GM12873 (cell line): ENCODE results near the gene ETFBKMT.

Experiments used
- TF ChIP-seq, protein P1 (sequence below): IDR thresholded peaks from 2 replicates; pipeline ENCODE4 v1.5.1; 2012; ENCODE audit warnings: low read depth, mild to moderate bottlenecking, moderate library complexity, low read length, control low read depth; ENCODE audit not compliant: insufficient read depth; ENCODE audit errors: missing control alignments

The ETFBKMT gene

DNA sequence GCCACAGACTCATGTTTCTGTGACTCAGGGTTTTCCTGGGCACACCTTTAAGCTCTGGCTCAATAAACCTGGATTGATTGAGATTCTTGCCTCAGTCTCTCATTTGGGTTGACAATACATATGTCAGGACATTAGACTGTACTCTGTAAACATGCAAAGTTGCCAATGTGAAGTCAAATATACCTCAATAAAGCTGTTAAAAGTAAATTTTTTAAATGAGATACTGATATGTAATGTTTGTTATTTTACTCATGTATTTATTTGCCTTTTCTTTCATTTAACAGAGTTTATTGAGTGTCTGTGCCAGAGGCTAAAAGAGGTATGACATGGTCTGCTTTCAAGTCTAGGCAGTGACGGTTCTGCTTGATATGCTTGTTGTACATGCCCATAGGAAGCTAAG lies 3.7 kb upstream of the ETFBKMT start:
- TF ChIP-seq, protein P1, sequence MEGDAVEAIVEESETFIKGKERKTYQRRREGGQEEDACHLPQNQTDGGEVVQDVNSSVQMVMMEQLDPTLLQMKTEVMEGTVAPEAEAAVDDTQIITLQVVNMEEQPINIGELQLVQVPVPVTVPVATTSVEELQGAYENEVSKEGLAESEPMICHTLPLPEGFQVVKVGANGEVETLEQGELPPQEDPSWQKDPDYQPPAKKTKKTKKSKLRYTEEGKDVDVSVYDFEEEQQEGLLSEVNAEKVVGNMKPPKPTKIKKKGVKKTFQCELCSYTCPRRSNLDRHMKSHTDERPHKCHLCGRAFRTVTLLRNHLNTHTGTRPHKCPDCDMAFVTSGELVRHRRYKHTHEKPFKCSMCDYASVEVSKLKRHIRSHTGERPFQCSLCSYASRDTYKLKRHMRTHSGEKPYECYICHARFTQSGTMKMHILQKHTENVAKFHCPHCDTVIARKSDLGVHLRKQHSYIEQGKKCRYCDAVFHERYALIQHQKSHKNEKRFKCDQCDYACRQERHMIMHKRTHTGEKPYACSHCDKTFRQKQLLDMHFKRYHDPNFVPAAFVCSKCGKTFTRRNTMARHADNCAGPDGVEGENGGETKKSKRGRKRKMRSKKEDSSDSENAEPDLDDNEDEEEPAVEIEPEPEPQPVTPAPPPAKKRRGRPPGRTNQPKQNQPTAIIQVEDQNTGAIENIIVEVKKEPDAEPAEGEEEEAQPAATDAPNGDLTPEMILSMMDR, result no peak

DNA sequence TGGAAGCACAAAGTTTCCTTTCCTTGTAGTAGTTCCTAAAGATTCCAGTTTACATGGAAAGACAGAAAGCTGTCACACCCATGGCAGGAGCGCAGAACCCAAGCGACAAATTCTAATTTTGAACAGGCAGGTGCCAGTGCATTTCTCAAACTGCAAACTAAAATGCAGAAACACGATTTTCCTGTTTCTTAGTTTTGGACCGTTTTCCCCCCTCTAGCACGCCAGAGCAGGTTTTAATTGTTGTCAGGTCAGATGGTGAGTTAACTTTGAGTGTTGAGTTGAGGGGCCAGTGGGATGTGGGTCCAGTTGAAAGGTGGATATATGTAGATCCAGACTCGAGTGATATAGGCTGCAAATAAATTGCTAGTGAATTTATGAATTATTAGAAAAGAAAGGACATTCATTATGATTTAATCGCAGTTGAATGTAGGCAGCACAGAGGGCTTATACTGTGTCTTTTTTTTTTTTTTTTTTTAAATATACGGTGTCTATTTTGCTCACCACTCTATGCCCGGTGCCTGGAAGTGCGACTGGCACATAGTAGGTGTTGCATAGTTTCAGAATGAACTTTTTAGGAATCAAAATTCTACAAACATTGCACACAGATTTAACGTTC lies 909 bp upstream of the ETFBKMT start:
- TF ChIP-seq, protein P1, result no peak

DNA sequence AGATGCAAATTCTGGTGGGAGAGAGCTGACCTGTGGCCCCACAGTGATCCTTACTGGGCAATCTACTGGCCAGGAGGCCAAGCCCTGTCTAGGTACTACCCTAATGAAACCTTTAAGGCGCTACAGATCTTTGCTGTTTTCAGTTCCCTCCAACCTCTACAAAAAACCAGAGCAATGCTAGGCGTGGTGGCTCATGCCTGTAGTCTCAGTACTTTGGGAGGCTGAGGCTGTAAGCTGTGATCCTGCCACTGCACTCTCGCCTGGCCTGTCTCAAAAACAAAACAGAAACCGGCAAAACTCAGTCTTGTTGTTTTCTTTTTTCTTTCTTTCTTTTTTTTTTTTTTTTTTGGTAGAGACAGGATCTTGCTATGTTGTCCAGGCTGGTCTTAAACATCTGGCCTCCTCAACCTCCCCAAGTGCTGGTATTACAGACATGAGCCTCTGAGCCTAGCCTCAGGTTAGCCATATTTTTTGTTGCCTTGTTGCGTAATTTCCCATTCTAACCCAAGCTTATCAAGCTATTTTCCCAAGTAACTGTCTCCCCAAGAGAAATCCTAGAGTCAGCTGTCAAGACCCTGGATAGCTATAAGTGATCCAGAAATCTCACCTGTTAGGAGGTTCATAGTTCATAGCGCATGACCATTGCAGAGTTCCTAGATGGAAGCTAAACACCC lies 2.8 kb downstream of the ETFBKMT start:
- TF ChIP-seq, protein P1, result no peak

DNA sequence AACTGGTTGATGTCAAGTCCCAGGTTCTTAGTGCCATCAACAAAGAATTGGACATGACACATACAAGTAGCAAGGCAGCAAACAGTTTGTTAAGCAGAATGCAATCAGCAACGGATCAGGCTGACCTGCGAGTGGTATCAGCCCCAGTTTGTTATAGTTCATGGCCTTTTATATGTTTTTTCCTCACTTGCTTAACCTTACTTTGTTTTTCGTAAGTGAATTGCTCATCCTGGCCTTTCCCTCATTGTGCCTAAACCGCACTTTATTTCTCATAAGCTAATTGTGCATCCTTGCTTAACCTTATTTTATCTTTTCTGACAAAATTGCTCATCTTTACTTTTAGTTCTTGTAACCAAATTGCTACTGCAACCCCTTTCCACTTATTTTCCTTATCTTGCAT lies 4.1 kb downstream of the ETFBKMT start:
- TF ChIP-seq, protein P1, result no peak

DNA sequence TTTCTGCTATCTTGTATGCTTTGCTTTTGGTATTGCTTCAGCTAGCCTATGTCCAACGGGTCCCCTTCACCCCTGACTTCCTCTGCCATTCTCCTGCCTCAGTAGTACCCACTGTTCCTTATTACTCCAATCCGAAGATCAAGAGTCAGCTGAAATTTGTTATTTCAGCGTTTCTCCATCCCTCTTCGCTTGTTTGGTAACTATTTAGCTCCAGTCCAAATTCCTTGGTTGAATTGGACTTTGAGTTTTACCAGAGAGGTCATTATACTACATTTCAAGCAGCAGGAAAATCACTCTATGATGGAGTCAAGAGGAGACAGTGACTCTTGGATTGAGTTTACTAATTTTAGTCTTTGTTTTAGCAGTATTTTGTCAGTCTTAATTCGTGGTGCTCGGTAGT lies 4.5 kb downstream of the ETFBKMT start:
- TF ChIP-seq, protein P1, result no peak

DNA sequence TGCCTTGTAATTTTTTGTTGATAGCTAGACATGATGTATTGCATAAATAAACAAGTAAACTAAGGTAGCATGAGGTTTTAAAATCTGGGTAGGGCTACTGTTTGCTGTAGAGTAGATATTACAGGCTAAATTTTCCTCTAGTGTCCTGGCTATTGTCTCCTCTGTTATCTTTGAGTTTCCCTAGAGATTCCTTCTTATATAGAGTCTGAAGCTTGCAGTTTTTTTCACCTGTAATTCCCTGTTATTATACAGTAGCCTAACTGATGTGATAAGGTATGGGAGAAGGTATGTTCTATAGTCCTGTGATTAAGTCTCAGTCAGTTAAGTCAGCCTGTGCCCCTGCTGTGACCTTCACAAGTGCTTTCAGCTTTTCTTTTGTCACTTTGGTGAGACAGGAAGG lies 9.5 kb downstream of the ETFBKMT start:
- TF ChIP-seq, protein P1, result no peak

DNA sequence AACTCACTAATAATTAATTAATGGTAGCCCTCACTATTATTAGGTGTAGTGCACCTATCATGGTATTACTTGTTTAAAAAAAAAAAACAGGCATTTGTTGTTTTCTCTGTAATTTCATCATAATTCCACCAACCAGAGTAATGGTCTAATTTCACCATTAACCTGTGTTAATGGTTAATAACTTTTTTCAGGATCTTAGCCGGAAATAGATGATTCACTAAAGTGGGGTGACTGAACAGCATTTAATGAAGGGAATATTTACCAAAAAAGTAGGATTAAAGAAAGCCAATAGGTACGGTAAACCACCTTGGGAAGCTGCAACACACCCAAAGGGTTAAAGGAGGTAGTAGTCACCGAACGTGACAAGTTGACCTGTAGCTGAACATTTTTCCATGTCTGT lies 13.0 kb downstream of the ETFBKMT start:
- TF ChIP-seq, protein P1, result no peak
